H9 (cell line): ENCODE data around the gene DMD. TPM values are rescaled to one million over a fixed set of nuclear protein-coding genes. Genes with fewer than 3 reads are reported as not detected.
"Not testable (repeated sequence)": the region's sequence is repeated elsewhere in the genome, so short reads cannot be mapped to it uniquely, and the experiment has no call there.

Source experiments
- DNase-seq: peaks from one replicate; pipeline ENCODE4 v3.0.0-alpha.2; 2017
- H2AFZ ChIP-seq: one replicate; pipeline ENCODE4 v1.6.1; 2013; ENCODE audit warnings: mild to moderate bottlenecking, low read length, control low read depth, moderate library complexity
- H2AK5ac ChIP-seq: 2 replicates; pipeline ENCODE4 v1.6.1; 2013; ENCODE audit warnings: low read length, control low read depth, mixed read lengths; ENCODE audit not compliant: insufficient read length
- H2BK120ac ChIP-seq: one replicate; pipeline ENCODE4 v1.6.1; 2013; ENCODE audit warnings: low read depth, mild to moderate bottlenecking, low read length, control low read depth, inconsistent platforms; ENCODE audit not compliant: poor library complexity, severe bottlenecking
- H2BK12ac ChIP-seq: 2 replicates; pipeline ENCODE4 v1.6.1; 2013; ENCODE audit warnings: low read length, control low read depth, mixed read lengths, low read depth; ENCODE audit not compliant: insufficient read length
- H2BK15ac ChIP-seq: 2 replicates; pipeline ENCODE4 v1.6.1; 2013; ENCODE audit warnings: low read depth, low read length, control low read depth
- H2BK20ac ChIP-seq: one replicate; pipeline ENCODE4 v1.6.1; 2013; ENCODE audit warnings: low read depth, mild to moderate bottlenecking, low read length, control low read depth, inconsistent platforms; ENCODE audit not compliant: poor library complexity, severe bottlenecking
- H2BK5ac ChIP-seq: 2 replicates; pipeline ENCODE4 v1.6.1; 2013; ENCODE audit warnings: low read length, control low read depth, mixed read lengths; ENCODE audit not compliant: insufficient read length
- H3K14ac ChIP-seq: 2 replicates; pipeline ENCODE4 v1.6.1; 2013; ENCODE audit warnings: low read length, control low read depth; ENCODE audit not compliant: insufficient read depth
- H3K18ac ChIP-seq: 2 replicates; pipeline ENCODE4 v1.6.1; 2013; ENCODE audit warnings: low read depth, mild to moderate bottlenecking, mixed read lengths, low read length, control low read depth; ENCODE audit not compliant: insufficient read length
- H3K23ac ChIP-seq: 2 replicates; pipeline ENCODE4 v1.6.1; 2013; ENCODE audit warnings: low read length, control low read depth, mixed read lengths, low read depth; ENCODE audit not compliant: insufficient read length
- H3K23me2 ChIP-seq: 2 replicates; pipeline ENCODE4 v1.6.1; 2013; ENCODE audit warnings: low read depth, mild to moderate bottlenecking, mixed read lengths, low read length, control low read depth; ENCODE audit not compliant: insufficient read length, poor library complexity, severe bottlenecking
- H3K27ac ChIP-seq: 2 replicates; pipeline ENCODE4 v1.5.1; 2013; ENCODE audit warnings: low read length, control low read depth, mixed read lengths, low read depth; ENCODE audit not compliant: insufficient read length
- H3K27me3 ChIP-seq: 2 replicates; pipeline ENCODE4 v1.6.1; 2013; ENCODE audit warnings: low read length, control low read depth, inconsistent platforms; ENCODE audit not compliant: insufficient read depth
- H3K4ac ChIP-seq: 2 replicates; pipeline ENCODE4 v1.6.1; 2013; ENCODE audit warnings: low read depth, mild to moderate bottlenecking, control low read depth, inconsistent platforms, low read length, moderate library complexity
- H3K4me1 ChIP-seq: 2 replicates; pipeline ENCODE4 v1.6.1; 2013; ENCODE audit warnings: low read length, control low read depth, inconsistent platforms; ENCODE audit not compliant: insufficient read depth
- H3K4me2 ChIP-seq: 2 replicates; pipeline ENCODE4 v1.6.1; 2013; ENCODE audit warnings: low read length, control low read depth, mixed read lengths; ENCODE audit not compliant: insufficient read length, insufficient read depth
- H3K56ac ChIP-seq: 2 replicates; pipeline ENCODE4 v1.6.1; 2013; ENCODE audit warnings: low read depth, mild to moderate bottlenecking, mixed read lengths, low read length, control low read depth; ENCODE audit not compliant: insufficient read length
- H3K79me1 ChIP-seq: 2 replicates; pipeline ENCODE4 v1.6.1; 2013; ENCODE audit warnings: low read depth, mild to moderate bottlenecking, moderate library complexity, low read length, control low read depth, inconsistent platforms; ENCODE audit not compliant: insufficient read depth, poor library complexity, severe bottlenecking
- H3K79me2 ChIP-seq: 2 replicates; pipeline ENCODE4 v1.6.1; 2013; ENCODE audit warnings: low read length, control low read depth, inconsistent platforms; ENCODE audit not compliant: insufficient read depth
- H3K9ac ChIP-seq: 2 replicates; pipeline ENCODE4 v1.6.1; 2013; ENCODE audit warnings: low read length, control low read depth, mixed read lengths; ENCODE audit not compliant: insufficient read length; ENCODE audit errors: extremely low read depth
- H3K9me3 ChIP-seq: one replicate; pipeline ENCODE4 v1.6.1; 2013; ENCODE audit warnings: low read depth, low read length, inconsistent platforms; ENCODE audit not compliant: control insufficient read depth
- H3T11ph ChIP-seq: one replicate; pipeline ENCODE4 v1.6.1; 2013; ENCODE audit warnings: mild to moderate bottlenecking, low read length, control low read depth, inconsistent platforms
- H4K20me1 ChIP-seq: one replicate; pipeline ENCODE4 v1.6.1; 2013; ENCODE audit not compliant: control insufficient read depth, insufficient read length, insufficient read depth
- H4K5ac ChIP-seq: 2 replicates; pipeline ENCODE4 v1.6.1; 2013; ENCODE audit warnings: low read depth, mild to moderate bottlenecking, mixed read lengths, low read length, control low read depth; ENCODE audit not compliant: insufficient read length
- H4K8ac ChIP-seq: replicated peaks from 2 replicates; pipeline ENCODE4 v1.6.1; 2013; ENCODE audit warnings: low read length, control low read depth, mixed read lengths, low read depth; ENCODE audit not compliant: insufficient read length
- H4K91ac ChIP-seq: 2 replicates; pipeline ENCODE4 v1.6.1; 2013; ENCODE audit warnings: low read depth, mild to moderate bottlenecking, moderate library complexity, mixed read lengths, low read length, control low read depth; ENCODE audit not compliant: insufficient read length
- H3K27ac Mint-ChIP-seq, 3 experiments: 2 replicates in 2 of 3; 3 replicates in 1 of 3; pipeline ENCODE4 v1.8.0; 2020 to 2021; ENCODE audit warnings: mixed read lengths in 3 of 3, mild to moderate bottlenecking in 1 of 3, moderate library complexity in 1 of 3
- H3K27me3 Mint-ChIP-seq: 2 replicates; pipeline ENCODE4 v1.8.0; 2021; ENCODE audit warnings: low read depth, mild to moderate bottlenecking, moderate library complexity, mixed read lengths
- H3K36me3 Mint-ChIP-seq, 3 experiments: 2 replicates in 2 of 3; 3 replicates in 1 of 3; pipeline ENCODE4 v1.8.0; 2020 to 2021; ENCODE audit warnings: low read depth in 3 of 3, mixed read lengths in 3 of 3; ENCODE audit not compliant: insufficient read depth in 1 of 3
- H3K4me1 Mint-ChIP-seq, 2 experiments: 2 replicates each; pipeline ENCODE4 v1.8.0; 2020; ENCODE audit warnings: mixed read lengths in 2 of 2
- H3K4me3 Mint-ChIP-seq, 2 experiments: 2 replicates in 1 of 2; 3 replicates in 1 of 2; pipeline ENCODE4 v1.8.0; 2020 to 2021; ENCODE audit warnings: mild to moderate bottlenecking in 2 of 2, mixed read lengths in 2 of 2, moderate library complexity in 1 of 2
- H3K9me3 Mint-ChIP-seq, 2 experiments: 2 replicates in 1 of 2; 3 replicates in 1 of 2; pipeline ENCODE4 v1.8.0; 2020; ENCODE audit warnings: mild to moderate bottlenecking in 2 of 2, mixed read lengths in 2 of 2, moderate library complexity in 1 of 2
- WGBS: extraction: QIAGEN DNeasy Blood & Tissue Kit; methylation state at CpG from one replicate; pipeline ENCODE4 v1.1.7; 2013; ENCODE audit warnings: missing lambda C conversion rate, low lambda C conversion rate, mixed read lengths; ENCODE audit not compliant: insufficient read length; ENCODE audit errors: extremely low coverage; 5-methylcytosine and 5-hydroxymethylcytosine counted together
- total RNA-seq: library from RNA; stranded (reverse); gene quantifications from 2 replicates; pipeline ENCODE4 v1.2.1, GENCODE V29; 2021
- TF ChIP-seq, protein P1 (sequence below): fragments of 200-600 bp; sonication (generic); conservative IDR thresholded peaks from 3 replicates; pipeline ENCODE4 v1.8.0; 2021; ENCODE audit warnings: antibody characterized with exemption, mild to moderate bottlenecking

DMD gene
- total RNA-seq, 1 experiment from 2014 or later = 3.8 TPM

DNA sequence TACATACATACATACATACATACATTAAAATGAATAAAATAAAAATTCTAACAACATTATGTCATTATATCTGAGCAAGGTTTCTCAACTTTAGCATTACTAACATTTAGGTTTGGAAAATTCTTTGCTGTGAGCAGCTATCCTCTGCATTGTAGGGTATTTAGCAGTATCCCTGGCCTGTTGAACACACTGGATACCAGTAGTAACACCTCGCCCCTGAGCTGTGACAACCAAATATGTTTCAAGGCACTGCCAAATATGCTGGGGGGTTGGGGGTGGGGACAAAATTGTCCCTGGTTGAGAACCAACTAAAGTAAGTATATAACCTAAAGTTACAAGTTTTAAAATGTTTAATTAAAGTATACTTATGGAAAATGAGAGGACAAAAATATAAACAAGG is 1278.6 kb downstream of the DMD start:
- H2BK15ac ChIP-seq = no peak overlapping the region
- Mint-ChIP-seq H3K4me1 (no peaks in the 10 kb centered on the region), H3K27ac (no peak overlapping the region), H3K36me3 (no peaks in the 10 kb centered on the region; a peak in 1 of 7 replicates), H3K9me3 (peaks cover 31 to 44% of the 10 kb centered on the region in 2 experiments), H3K4me3 (no peak overlapping the region), H3K27me3 (no peaks in the 10 kb centered on the region)
- H3K79me1 ChIP-seq = no peaks in the 10 kb centered on the region
- H3K23ac ChIP-seq = no peak overlapping the region
- no peak overlapping the region for H2AFZ ChIP-seq
- WGBS = no CpG with 5 or more reads among the region's 1 CpG
- no peak for DNase-seq
- H3K27ac ChIP-seq = no peak overlapping the region
- H4K8ac ChIP-seq = no peak overlapping the region
- no peaks in the 10 kb centered on the region for H3K79me2 ChIP-seq
- H3K18ac ChIP-seq = no peak overlapping the region
- no peak overlapping the region for H2AK5ac ChIP-seq
- no peak overlapping the region for H3K56ac ChIP-seq
- no peaks in the 10 kb centered on the region for H3K27me3 ChIP-seq
- no peaks in the 10 kb centered on the region for H3K23me2 ChIP-seq
- no peaks in the 10 kb centered on the region for H3K9me3 ChIP-seq
- no peak overlapping the region for H2BK120ac ChIP-seq
- H3K4me1 ChIP-seq = no peaks in the 10 kb centered on the region
- no peak overlapping the region for H3K4me2 ChIP-seq
- no peak overlapping the region for H3T11ph ChIP-seq
- no peak overlapping the region for H2BK5ac ChIP-seq
- no peak overlapping the region for H3K14ac ChIP-seq
- H4K5ac ChIP-seq = no peak overlapping the region
- TF ChIP-seq, protein P1, sequence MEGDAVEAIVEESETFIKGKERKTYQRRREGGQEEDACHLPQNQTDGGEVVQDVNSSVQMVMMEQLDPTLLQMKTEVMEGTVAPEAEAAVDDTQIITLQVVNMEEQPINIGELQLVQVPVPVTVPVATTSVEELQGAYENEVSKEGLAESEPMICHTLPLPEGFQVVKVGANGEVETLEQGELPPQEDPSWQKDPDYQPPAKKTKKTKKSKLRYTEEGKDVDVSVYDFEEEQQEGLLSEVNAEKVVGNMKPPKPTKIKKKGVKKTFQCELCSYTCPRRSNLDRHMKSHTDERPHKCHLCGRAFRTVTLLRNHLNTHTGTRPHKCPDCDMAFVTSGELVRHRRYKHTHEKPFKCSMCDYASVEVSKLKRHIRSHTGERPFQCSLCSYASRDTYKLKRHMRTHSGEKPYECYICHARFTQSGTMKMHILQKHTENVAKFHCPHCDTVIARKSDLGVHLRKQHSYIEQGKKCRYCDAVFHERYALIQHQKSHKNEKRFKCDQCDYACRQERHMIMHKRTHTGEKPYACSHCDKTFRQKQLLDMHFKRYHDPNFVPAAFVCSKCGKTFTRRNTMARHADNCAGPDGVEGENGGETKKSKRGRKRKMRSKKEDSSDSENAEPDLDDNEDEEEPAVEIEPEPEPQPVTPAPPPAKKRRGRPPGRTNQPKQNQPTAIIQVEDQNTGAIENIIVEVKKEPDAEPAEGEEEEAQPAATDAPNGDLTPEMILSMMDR = no peak
- H3K9ac ChIP-seq = no peak overlapping the region
- no peak overlapping the region for H2BK12ac ChIP-seq
- no peak overlapping the region for H3K4ac ChIP-seq
- no peak overlapping the region for H4K91ac ChIP-seq
- H2BK20ac ChIP-seq = no peak overlapping the region
- no peaks in the 10 kb centered on the region for H4K20me1 ChIP-seq

DNA sequence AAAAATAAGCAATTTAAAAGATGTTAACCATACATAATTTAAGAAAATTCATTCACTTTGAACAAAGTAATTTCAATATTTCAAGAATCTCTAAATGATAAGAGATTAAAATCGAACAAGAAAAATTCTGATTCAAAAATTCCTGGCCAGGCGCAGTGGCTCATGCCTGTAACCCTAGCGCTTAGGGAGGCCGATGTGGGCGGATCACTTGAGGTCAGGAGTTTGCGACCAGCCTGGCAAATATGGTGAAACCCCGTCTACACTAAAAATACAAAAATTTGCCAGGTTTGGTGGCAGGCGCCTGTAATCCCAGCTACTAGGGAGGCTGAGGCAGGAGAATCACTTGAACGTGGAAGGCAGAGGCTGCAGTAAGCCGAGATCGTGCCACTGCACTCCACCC is 1279.0 kb downstream of the DMD start:
- H3K56ac ChIP-seq, H2BK120ac ChIP-seq, H3K4me2 ChIP-seq, H3K27me3 Mint-ChIP-seq, H3K4ac ChIP-seq, H3K14ac ChIP-seq, H4K8ac ChIP-seq, H3K4me1 Mint-ChIP-seq, H4K91ac ChIP-seq, H3K79me1 ChIP-seq, H3K4me1 ChIP-seq, H3K18ac ChIP-seq, H3K27ac Mint-ChIP-seq, H2BK5ac ChIP-seq, H3T11ph ChIP-seq, H3K27me3 ChIP-seq, H2BK20ac ChIP-seq, DNase-seq, H2AFZ ChIP-seq, H3K9me3 ChIP-seq, H3K23me2 ChIP-seq, H4K5ac ChIP-seq, H3K27ac ChIP-seq, H3K23ac ChIP-seq, H2BK15ac ChIP-seq, H3K36me3 Mint-ChIP-seq, H2BK12ac ChIP-seq, H2AK5ac ChIP-seq, H4K20me1 ChIP-seq, H3K79me2 ChIP-seq, H3K9ac ChIP-seq, H3K4me3 Mint-ChIP-seq: not testable (repeated sequence)
- WGBS = no CpG with 5 or more reads among the region's 11 CpGs
- peaks cover 31 to 44% of the 10 kb centered on the region in 2 experiments for H3K9me3 Mint-ChIP-seq
